ENCODE data around the gene DNM3.

DNA sequence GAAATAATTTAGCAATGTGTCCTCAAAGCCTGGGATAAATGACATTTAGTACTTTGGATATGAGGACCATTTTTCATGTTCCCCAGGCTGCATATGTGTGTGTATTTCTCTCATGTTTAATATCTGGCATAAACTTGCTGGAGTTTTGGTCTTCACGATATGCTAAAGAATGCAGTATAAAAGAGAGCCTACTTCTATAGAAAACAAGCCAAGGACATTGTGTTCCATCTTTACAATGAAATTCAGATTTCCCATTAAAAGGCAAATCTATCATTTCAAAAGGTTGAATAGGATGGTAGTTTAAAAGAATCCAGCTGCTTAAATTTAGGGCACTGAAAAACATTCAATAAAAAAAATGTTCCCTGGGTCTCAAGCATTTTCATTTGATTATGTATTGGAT lies 410.2 kb downstream of the DNM3 start:
- TF ChIP-seq, protein P1, sequence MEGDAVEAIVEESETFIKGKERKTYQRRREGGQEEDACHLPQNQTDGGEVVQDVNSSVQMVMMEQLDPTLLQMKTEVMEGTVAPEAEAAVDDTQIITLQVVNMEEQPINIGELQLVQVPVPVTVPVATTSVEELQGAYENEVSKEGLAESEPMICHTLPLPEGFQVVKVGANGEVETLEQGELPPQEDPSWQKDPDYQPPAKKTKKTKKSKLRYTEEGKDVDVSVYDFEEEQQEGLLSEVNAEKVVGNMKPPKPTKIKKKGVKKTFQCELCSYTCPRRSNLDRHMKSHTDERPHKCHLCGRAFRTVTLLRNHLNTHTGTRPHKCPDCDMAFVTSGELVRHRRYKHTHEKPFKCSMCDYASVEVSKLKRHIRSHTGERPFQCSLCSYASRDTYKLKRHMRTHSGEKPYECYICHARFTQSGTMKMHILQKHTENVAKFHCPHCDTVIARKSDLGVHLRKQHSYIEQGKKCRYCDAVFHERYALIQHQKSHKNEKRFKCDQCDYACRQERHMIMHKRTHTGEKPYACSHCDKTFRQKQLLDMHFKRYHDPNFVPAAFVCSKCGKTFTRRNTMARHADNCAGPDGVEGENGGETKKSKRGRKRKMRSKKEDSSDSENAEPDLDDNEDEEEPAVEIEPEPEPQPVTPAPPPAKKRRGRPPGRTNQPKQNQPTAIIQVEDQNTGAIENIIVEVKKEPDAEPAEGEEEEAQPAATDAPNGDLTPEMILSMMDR (IDR thresholded peaks at IDR 0.05), result no peak
- TF ChIP-seq MEF2A (IDR thresholded peaks at IDR 0.05; ENCODE audit: borderline replicate concordance, low read depth), result no peak
- no peak for TF ChIP-seq SMC3 (IDR thresholded peaks at IDR 0.05; ENCODE audit: low read depth, low read length)
- TF ChIP-seq, protein P2, sequence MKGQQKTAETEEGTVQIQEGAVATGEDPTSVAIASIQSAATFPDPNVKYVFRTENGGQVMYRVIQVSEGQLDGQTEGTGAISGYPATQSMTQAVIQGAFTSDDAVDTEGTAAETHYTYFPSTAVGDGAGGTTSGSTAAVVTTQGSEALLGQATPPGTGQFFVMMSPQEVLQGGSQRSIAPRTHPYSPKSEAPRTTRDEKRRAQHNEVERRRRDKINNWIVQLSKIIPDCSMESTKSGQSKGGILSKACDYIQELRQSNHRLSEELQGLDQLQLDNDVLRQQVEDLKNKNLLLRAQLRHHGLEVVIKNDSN (IDR thresholded peaks at IDR 0.05; ENCODE audit: borderline replicate concordance, low read depth), result no peak
- TF ChIP-seq RCOR1 (IDR thresholded peaks at IDR 0.05; ENCODE audit: low read length), result no peak
- TF ChIP-seq TAF1 (IDR thresholded peaks at IDR 0.05; ENCODE audit: borderline replicate concordance, low read depth, low read length), result no peak
- TF ChIP-seq RAD21 (IDR thresholded peaks at IDR 0.05; ENCODE audit: low read length), result no peak
- TF ChIP-seq YY1 (IDR thresholded peaks at IDR 0.05; ENCODE audit: low read depth), result no peak
- TF ChIP-seq, protein P3, sequence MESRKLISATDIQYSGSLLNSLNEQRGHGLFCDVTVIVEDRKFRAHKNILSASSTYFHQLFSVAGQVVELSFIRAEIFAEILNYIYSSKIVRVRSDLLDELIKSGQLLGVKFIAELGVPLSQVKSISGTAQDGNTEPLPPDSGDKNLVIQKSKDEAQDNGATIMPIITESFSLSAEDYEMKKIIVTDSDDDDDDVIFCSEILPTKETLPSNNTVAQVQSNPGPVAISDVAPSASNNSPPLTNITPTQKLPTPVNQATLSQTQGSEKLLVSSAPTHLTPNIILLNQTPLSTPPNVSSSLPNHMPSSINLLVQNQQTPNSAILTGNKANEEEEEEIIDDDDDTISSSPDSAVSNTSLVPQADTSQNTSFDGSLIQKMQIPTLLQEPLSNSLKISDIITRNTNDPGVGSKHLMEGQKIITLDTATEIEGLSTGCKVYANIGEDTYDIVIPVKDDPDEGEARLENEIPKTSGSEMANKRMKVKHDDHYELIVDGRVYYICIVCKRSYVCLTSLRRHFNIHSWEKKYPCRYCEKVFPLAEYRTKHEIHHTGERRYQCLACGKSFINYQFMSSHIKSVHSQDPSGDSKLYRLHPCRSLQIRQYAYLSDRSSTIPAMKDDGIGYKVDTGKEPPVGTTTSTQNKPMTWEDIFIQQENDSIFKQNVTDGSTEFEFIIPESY (IDR thresholded peaks at IDR 0.05; ENCODE audit: borderline replicate concordance, low read depth), result no peak
- no peak for TF ChIP-seq RXRA (IDR thresholded peaks at IDR 0.05; ENCODE audit: borderline replicate concordance, low read depth)
- no peak for TF ChIP-seq GATA2 (CRISPR knock-in tag; IDR thresholded peaks at IDR 0.05)
